Neutrophil (primary cell): ENCODE measurements around the gene ZBTB40.

ENCODE experiments used
- H3K27ac ChIP-seq: fragments of 200-600 bp; sonication (generic); 2 replicates; pipeline ENCODE4 v1.5.1; 2016; ENCODE audit warnings: mild to moderate bottlenecking, moderate library complexity
- H3K27me3 ChIP-seq: fragments of 200-600 bp; sonication (generic); 2 replicates; pipeline ENCODE4 v1.6.0; 2016; ENCODE audit warnings: mild to moderate bottlenecking
- H3K36me3 ChIP-seq: fragments of 200-600 bp; sonication (generic); 2 replicates; pipeline ENCODE4 v1.5.1; 2017
- H3K4me1 ChIP-seq, 2 experiments: fragments of 200-600 bp in 1 of 2; sonication (generic) in 1 of 2; 1 replicate in 1 of 2; 2 replicates in 1 of 2; pipeline versions ENCODE4 v1.5.1 to v1.6.1; 2013 to 2016; ENCODE audit warnings: low read depth in 1 of 2, low read length in 1 of 2, mild to moderate bottlenecking in 1 of 2, moderate library complexity in 1 of 2; ENCODE audit not compliant: control insufficient read depth in 1 of 2, insufficient read depth in 1 of 2
- H3K4me3 ChIP-seq, 2 experiments: fragments of 200-600 bp in 1 of 2; sonication (generic) in 1 of 2; 1 replicate in 1 of 2; 2 replicates in 1 of 2; pipeline ENCODE4 v1.5.1; 2013 to 2016; ENCODE audit warnings: low read depth in 1 of 2, low read length in 1 of 2, mild to moderate bottlenecking in 1 of 2, moderate library complexity in 1 of 2
- H3K9me3 ChIP-seq: fragments of 200-600 bp; sonication (generic); 2 replicates; pipeline ENCODE4 v1.5.1; 2016
- TF ChIP-seq, protein P1 (sequence below): fragments of 200-600 bp; sonication (generic); IDR thresholded peaks from 2 replicates; pipeline ENCODE4 v1.5.1; 2016; ENCODE audit warnings: antibody characterized with exemption

The ZBTB40 gene

GRCh38 chr1:22483121-22483520 is 31.5 kb downstream of the ZBTB40 start:
- no peaks in the 10 kb centered on the region for H3K27me3 ChIP-seq
- peaks cover 15 to 28% of the 10 kb centered on the region in 2 experiments for H3K4me1 ChIP-seq
- no peaks in the 10 kb centered on the region for H3K36me3 ChIP-seq
- TF ChIP-seq, protein P1, sequence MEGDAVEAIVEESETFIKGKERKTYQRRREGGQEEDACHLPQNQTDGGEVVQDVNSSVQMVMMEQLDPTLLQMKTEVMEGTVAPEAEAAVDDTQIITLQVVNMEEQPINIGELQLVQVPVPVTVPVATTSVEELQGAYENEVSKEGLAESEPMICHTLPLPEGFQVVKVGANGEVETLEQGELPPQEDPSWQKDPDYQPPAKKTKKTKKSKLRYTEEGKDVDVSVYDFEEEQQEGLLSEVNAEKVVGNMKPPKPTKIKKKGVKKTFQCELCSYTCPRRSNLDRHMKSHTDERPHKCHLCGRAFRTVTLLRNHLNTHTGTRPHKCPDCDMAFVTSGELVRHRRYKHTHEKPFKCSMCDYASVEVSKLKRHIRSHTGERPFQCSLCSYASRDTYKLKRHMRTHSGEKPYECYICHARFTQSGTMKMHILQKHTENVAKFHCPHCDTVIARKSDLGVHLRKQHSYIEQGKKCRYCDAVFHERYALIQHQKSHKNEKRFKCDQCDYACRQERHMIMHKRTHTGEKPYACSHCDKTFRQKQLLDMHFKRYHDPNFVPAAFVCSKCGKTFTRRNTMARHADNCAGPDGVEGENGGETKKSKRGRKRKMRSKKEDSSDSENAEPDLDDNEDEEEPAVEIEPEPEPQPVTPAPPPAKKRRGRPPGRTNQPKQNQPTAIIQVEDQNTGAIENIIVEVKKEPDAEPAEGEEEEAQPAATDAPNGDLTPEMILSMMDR: no peak
- no peaks in the 10 kb centered on the region for H3K9me3 ChIP-seq
- no peak overlapping the region for H3K27ac ChIP-seq
- H3K4me3 ChIP-seq: no peak overlapping the region

GRCh38 chr1:22484706-22485345 is 33.2 kb downstream of the ZBTB40 start:
- Histone ChIP-seq H3K4me1 (peaks cover 21 to 32% of the 10 kb centered on the region in 2 experiments), H3K9me3 (no peaks in the 10 kb centered on the region), H3K4me3 (no peak overlapping the region), H3K27me3 (no peaks in the 10 kb centered on the region), H3K27ac (no peak overlapping the region), H3K36me3 (no peaks in the 10 kb centered on the region)
- TF ChIP-seq, protein P1: no peak

GRCh38 chr1:22485431-22485830 is 33.8 kb downstream of the ZBTB40 start:
- Histone ChIP-seq H3K27me3 (no peaks in the 10 kb centered on the region), H3K4me3 (no peak overlapping the region), H3K36me3 (no peaks in the 10 kb centered on the region), H3K27ac (no peak overlapping the region), H3K4me1 (peaks cover 27 to 38% of the 10 kb centered on the region in 2 experiments), H3K9me3 (no peaks in the 10 kb centered on the region)
- TF ChIP-seq, protein P1: no peak

DNA sequence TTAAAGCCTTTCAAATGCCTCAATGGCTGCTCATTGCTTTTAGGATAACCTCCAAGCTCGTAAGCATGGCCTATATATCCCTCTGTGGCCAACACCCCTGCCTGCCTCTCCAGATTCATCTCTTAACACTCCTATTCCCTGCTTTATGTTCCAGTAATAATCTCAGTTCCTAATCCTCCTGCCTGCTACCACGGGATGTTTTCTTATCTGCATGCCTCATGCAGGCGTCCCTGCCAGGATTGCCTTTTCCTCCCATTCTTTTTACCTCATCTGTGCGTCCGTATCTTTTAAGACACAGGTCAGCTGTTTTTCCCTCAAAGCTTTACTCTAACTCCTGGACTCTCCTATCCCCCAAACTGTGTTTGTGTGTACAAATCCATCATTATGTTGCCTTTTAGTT is 36.1 kb downstream of the ZBTB40 start:
- no peaks in the 10 kb centered on the region for H3K27me3 ChIP-seq
- no peak overlapping the region for H3K27ac ChIP-seq
- TF ChIP-seq, protein P1: no peak
- H3K4me3 ChIP-seq: no peak overlapping the region
- H3K4me1 ChIP-seq: peaks cover 29 to 39% of the 10 kb centered on the region in 2 experiments
- H3K36me3 ChIP-seq: no peaks in the 10 kb centered on the region
- no peaks in the 10 kb centered on the region for H3K9me3 ChIP-seq

GRCh38 chr1:22488319-22488718 is 36.7 kb downstream of the ZBTB40 start:
- no peaks in the 10 kb centered on the region for H3K27me3 ChIP-seq
- H3K4me1 ChIP-seq: peaks cover 29 to 41% of the 10 kb centered on the region in 2 experiments
- TF ChIP-seq, protein P1: no peak
- no peak overlapping the region for H3K27ac ChIP-seq
- H3K4me3 ChIP-seq: no peak overlapping the region
- no peaks in the 10 kb centered on the region for H3K9me3 ChIP-seq
- no peaks in the 10 kb centered on the region for H3K36me3 ChIP-seq
